Parathyroid adenoma (tissue), 2 donors: ENCODE measurements around the gene PDSS1.
A peak's percentile ranks its signal among the peaks of the same experiment; 100 is the strongest.
"Not testable (repeated sequence)": the region's sequence is repeated elsewhere in the genome, so short reads cannot be mapped to it uniquely, and the experiment has no call there.

Experiments
- H2AFZ ChIP-seq: fragments of 300-600 bp; sonication (generic); one replicate; pipeline ENCODE4 v1.7.0; 2017; ENCODE audit warnings: antibody characterized with exemption, mild to moderate bottlenecking
- H3K27ac ChIP-seq: fragments of 300-600 bp; sonication (generic); one replicate; pipeline ENCODE4 v1.7.0; 2017
- H3K27me3 ChIP-seq: fragments of 300-600 bp; sonication (generic); one replicate; pipeline ENCODE4 v1.7.0; 2017; ENCODE audit warnings: low read length; ENCODE audit not compliant: control insufficient read depth, insufficient read depth
- H3K36me3 ChIP-seq: fragments of 300-600 bp; sonication (generic); one replicate; pipeline ENCODE4 v1.7.0; 2017; ENCODE audit warnings: low read length; ENCODE audit not compliant: control insufficient read depth, insufficient read depth
- H3K4me1 ChIP-seq: fragments of 300-600 bp; sonication (generic); one replicate; pipeline ENCODE4 v1.7.0; 2017; ENCODE audit warnings: control low read depth
- H3K4me2 ChIP-seq: fragments of 300-600 bp; sonication (generic); one replicate; pipeline ENCODE4 v1.7.0; 2017; ENCODE audit warnings: low read length
- H3K4me3 ChIP-seq: fragments of 300-600 bp; sonication (generic); one replicate; pipeline ENCODE4 v1.7.0; 2017; ENCODE audit warnings: low read depth, low read length
- H3K79me2 ChIP-seq: fragments of 300-600 bp; sonication (generic); one replicate; pipeline ENCODE4 v1.7.0; 2017; ENCODE audit warnings: control low read depth
- H3K9ac ChIP-seq: fragments of 300-600 bp; sonication (generic); one replicate; pipeline ENCODE4 v1.7.0; 2017; ENCODE audit warnings: mild to moderate bottlenecking
- H3K9me3 ChIP-seq: fragments of 300-600 bp; sonication (generic); one replicate; pipeline ENCODE4 v1.7.0; 2017; ENCODE audit warnings: low read length; ENCODE audit not compliant: control insufficient read depth
- CTCF ChIP-seq: fragments of 300-600 bp; sonication (generic); IDR thresholded peaks from one replicate; pipeline ENCODE4 v1.7.0; 2017; ENCODE audit warnings: antibody characterized with exemption, mild to moderate bottlenecking
- donor health status: primary hyperparathyroidism.

PDSS1 gene, protein sequence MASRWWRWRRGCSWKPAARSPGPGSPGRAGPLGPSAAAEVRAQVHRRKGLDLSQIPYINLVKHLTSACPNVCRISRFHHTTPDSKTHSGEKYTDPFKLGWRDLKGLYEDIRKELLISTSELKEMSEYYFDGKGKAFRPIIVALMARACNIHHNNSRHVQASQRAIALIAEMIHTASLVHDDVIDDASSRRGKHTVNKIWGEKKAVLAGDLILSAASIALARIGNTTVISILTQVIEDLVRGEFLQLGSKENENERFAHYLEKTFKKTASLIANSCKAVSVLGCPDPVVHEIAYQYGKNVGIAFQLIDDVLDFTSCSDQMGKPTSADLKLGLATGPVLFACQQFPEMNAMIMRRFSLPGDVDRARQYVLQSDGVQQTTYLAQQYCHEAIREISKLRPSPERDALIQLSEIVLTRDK

DNA sequence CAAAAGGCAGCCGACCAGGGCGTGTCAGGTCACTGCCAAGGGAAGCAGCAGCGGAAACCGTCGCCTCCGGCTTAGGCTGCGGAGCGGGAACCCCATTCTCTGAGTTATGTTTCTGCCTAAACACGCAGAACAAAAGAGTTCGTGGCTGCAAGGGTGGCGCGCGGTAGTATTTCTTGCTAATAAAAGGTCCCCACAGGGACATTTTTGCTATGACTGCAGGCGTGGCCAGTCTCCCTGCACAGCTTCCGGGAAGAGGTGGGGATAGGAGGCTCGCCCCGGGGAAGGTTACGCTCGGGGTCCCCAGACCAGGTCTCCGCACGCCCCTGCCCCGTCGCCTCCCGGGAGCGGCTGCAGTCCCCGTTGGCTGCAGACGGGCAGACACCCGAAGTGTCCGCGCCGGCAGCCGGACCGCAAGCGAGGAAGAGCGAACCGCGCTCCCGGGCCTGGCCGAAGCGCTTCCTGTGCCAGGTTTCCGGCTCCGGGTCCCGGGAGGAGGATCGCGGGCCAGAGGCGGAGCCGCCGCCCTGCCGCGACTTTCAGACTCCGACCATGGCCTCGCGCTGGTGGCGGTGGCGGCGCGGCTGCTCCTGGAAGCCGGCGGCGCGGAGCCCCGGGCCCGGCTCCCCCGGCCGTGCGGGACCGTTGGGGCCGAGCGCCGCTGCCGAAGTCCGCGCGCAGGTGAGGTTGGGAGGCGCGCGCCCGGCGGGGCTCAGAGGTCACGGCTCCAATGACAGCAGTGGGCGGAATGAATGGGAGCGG lies at the start of gene PDSS1:
TSS of gene PDSS1 (plus strand) at position 539 of the 759 bp plus-strand sequence. CDS start at position 550, 11 bp downstream.
- peak within 1 kb of the TSS; percentile 86 for H3K4me3 ChIP-seq
- H3K79me2 ChIP-seq: peaks cover 3% of the 10 kb centered on the region
- H2AFZ ChIP-seq: peak within 1 kb of the TSS; percentile 92
- peak within 1 kb of the TSS; percentile 87 for H3K4me2 ChIP-seq
- TF ChIP-seq CTCF: no peak
- no peaks in the 10 kb centered on the region for H3K9me3 ChIP-seq
- H3K4me1 ChIP-seq: peaks cover 4% of the 10 kb centered on the region
- no peaks in the 10 kb centered on the region for H3K27me3 ChIP-seq
- no peak within 1 kb of the TSS for H3K9ac ChIP-seq
- H3K36me3 ChIP-seq: no peaks in the 10 kb centered on the region
- H3K27ac ChIP-seq: peak within 1 kb of the TSS; percentile 88

DNA sequence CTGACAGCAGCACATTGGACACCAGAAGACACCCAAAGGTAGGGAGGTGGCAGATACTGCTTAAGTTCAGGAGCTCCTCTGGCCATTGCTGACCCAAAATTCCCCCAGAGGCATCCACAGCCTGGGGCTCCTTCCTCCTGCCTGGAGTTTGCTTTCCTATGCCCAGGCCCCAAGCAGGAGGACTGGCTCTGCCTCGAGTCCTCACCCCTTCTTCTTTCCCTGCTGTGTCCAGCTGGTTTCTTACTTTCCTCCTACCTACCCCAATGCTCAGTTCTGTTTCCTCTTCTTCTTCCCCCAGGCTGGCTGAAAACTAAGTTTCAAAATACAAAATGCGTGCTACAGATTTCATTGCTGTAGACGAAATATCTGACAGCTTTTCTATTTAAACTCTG lies 49.3 kb upstream of the PDSS1 start:
- H3K4me3 ChIP-seq, H2AFZ ChIP-seq, H3K27me3 ChIP-seq: not testable (repeated sequence)

GRCh38 chr10:26650406-26650805 lies 47.1 kb upstream of the PDSS1 start:
- Histone ChIP-seq H3K27me3 (no peaks in the 10 kb centered on the region), H3K4me3 (no peak overlapping the region), H3K36me3 (no peaks in the 10 kb centered on the region), H3K4me1 (no peaks in the 10 kb centered on the region), H3K27ac (no peak overlapping the region), H3K9ac (no peak overlapping the region), H3K9me3 (no peaks in the 10 kb centered on the region), H3K4me2 (no peak overlapping the region), H3K79me2 (no peaks in the 10 kb centered on the region), H2AFZ (no peak overlapping the region)
- TF ChIP-seq CTCF: no peak

More for the DNA sequence above, 49.3 kb upstream of the PDSS1 start:
- not testable (repeated sequence) for H3K4me1 ChIP-seq, H3K9ac ChIP-seq, H3K4me2 ChIP-seq, H3K79me2 ChIP-seq, H3K27ac ChIP-seq, H3K36me3 ChIP-seq, H3K9me3 ChIP-seq

- H3K79me2 ChIP-seq, H3K36me3 ChIP-seq, H3K4me1 ChIP-seq, H3K9ac ChIP-seq, H3K9me3 ChIP-seq, H3K27me3 ChIP-seq, H2AFZ ChIP-seq, H3K4me3 ChIP-seq, H3K4me2 ChIP-seq, H3K27ac ChIP-seq: not testable (repeated sequence)
These were observed 46.0 kb upstream of the PDSS1 start for GRCh38 chr10:26651476-26651875.

DNA sequence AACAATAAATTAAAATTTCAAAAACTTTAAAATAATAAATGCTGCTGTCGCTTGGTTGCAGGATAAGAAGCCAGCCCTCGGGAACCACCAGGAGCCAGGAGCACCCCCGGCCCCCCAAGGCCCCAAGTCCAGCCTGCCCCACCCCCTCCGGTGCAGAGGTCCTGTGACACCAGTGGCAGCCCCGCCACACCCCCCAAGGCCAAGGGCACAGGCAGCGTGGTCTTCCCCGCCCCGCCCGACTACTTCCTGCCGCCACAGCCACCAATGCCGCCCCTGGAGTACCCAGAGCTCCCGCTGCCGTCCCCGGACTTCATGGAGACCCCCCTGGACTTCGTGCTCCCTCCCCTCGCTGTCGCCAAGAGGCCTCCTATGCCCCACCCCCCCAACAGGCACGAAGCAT lies 44.5 kb upstream of the PDSS1 start:
- Histone ChIP-seq H3K4me3 (no peak overlapping the region), H3K36me3 (no peaks in the 10 kb centered on the region), H2AFZ (no peak overlapping the region), H3K79me2 (no peaks in the 10 kb centered on the region), H3K9me3 (no peaks in the 10 kb centered on the region), H3K4me1 (no peaks in the 10 kb centered on the region), H3K27me3 (no peaks in the 10 kb centered on the region), H3K9ac (no peak overlapping the region), H3K4me2 (no peak overlapping the region), H3K27ac (no peak overlapping the region)
- no peak for TF ChIP-seq CTCF
